CD4-positive, alpha-beta T cell treated with Interleukin-10 for 1 hour (primary cell): Measurements from ENCODE around the gene ZBTB42.
"Not testable (repeated sequence)": the region's sequence is repeated elsewhere in the genome, so short reads cannot be mapped to it uniquely, and the experiment has no call there.

Source experiments
- DNase-seq: peaks from one replicate; pipeline ENCODE4 v3.0.0-alpha.2; 2020

The ZBTB42 gene

DNA sequence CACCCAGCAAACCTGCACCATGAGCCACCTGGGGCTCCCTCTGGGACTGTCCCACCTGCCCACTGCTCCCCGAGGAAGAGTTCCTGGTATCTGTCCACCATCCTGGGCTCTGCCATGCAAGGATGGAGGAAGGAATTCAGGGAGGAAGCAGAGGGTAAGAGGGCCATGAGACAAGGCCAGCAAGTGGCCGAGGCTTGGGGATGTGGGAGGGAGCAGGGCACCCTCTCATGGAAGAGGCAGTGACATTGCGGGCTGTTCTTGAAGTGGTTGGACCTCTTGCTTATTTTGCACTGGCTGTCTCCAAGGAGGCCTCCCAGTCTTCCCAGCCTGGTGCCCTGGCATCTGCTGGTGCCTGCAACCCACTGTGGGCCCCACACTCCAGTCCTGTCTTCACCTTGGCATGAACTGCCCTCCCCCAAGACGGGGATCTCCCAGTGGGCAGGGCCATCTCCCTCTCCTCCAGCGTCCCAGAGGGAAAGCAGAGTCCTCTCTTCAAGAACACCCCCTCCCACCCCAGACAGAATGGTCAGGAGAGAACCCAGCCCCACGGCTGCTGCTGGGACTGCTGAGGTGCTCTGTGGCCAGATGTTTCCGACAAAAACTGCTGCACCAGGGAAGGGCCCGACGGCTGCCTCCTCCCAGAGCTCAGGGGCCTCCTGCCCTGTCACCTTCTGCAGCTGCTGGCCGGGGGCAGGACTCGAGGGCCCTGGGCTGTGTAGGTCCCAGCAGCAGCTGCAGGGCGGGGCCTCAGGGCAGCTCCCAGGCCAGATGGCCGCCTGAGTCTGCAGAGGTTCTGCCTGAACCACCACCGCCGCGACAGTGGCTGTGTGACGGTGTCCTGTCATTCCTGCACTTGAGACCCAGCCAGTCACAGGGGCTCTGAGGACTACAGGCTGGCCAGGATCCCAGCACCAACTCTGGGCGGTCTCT, 3.5 kb upstream of the ZBTB42 start:
- no peak for DNase-seq

DNA sequence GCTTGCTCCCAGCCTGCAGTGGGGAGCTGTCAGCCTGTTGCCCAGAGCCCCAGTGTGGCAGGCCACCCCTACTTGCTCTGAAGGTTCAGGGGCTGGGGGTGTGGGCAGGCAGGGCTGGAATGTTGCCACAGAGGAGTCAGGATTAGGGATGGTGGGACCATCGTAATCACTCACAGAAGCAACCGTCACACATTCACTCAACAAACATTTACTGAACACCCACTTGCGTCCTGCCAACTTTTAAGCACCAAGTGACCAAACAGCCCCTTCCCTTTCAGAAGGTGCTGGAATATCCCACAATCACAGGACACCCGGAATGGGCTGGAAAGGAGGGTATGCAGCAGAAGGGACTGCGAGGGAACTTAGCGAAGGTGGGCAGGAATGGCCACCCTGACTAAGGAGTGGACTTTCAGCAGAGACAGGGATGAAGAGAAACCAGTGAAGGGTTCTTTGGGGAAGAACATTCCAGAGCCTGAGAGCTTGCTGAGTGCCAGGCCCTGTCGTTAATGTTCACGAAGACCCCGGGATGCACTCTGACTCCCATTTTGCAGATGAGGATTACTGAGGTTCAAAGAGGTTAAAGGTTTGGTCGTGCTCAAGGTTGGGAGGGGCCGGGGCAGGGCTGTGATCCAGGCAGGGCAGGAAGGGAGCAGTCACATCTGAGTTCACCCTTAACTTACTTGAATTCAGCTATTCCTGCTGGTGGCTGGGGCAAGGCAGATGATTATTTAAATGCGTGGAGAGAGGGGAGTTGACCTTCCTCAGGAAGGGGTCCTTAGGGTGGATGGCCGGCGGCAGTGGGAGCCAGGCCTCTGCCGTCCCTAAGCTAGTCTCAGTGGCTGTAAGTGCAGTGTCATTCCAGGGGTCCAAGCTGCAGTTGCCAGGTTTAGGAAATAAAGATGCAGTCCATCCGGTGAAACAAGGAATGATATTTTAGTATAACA, 2.3 kb upstream of the ZBTB42 start:
- no peak for DNase-seq

DNA sequence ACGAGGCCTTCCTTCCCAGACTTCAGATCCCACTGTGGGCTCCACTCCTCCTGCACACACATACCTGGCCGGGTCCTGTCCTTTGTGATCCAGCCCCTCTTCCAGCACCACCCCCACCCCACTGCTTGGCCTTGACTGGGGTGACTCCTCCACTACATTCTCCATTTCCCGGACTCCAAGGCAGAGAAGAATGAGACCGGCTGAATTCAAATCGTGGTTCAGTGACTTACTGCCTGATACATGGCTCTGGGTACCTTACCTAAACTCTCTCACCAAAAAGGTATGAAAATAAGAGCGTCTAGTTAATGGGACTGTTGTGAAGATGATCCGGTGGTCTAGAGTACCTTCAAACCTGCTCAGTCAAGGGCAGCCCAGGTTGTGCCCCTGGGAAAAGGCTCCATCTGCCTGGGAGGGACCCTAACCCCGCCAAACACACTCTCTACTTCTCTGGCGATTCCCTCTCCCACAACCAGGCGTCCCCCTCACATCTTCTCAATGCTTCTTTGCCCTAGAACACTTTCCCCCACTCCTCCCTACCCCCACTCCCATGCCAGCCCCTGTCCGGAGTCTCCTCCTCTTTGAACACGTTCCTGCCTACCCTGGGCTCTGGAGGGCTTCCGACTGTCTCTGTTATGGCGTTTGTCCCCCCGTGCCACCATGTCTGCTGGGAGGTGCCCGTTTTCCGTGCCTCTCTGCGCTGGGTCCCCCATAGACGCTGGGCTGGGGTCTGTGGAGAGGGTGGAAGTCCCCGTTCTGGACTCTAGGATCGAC, 1.5 kb upstream of the ZBTB42 start:
- DNase-seq, result peak; percentile 23

DNA sequence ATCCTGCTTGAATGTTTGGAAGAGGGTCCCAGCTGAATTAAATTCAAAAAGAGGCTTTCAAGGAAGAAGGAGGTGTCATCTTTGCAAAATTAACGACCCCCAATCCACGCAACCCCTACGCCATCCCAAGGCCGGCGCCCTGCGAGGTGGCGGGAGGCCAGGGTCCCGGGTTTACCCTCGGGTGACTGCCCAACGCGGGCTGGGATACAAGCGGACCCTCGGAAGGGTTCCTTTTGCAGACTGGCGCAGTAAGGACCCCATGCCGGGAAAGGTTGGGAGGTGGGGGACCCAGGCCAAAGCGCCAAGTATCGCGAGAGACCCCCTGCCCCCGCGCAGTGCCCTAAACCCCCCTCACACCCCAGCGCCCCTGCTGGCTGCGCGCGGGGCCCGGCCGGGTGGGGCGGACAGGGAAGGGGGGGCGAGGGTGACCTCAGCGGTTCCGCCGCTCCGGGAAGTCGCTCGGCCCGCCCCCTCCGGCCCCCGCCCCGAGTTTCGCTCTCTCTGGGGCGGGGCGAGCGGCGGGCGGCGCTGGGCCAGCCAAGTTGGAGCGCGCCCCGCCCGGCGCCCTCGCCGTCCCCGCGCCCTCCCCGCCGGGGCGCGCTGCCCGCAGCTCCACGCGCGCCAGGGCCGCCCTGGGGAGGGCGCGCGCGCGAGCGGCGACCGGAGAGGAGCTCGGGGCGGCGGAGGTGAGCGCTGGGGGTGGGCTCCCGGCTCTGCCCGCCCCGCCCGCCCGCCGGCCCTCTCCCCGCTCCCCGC, 708 bp upstream of the ZBTB42 start:
- DNase-seq, result peak; percentile 90

DNA sequence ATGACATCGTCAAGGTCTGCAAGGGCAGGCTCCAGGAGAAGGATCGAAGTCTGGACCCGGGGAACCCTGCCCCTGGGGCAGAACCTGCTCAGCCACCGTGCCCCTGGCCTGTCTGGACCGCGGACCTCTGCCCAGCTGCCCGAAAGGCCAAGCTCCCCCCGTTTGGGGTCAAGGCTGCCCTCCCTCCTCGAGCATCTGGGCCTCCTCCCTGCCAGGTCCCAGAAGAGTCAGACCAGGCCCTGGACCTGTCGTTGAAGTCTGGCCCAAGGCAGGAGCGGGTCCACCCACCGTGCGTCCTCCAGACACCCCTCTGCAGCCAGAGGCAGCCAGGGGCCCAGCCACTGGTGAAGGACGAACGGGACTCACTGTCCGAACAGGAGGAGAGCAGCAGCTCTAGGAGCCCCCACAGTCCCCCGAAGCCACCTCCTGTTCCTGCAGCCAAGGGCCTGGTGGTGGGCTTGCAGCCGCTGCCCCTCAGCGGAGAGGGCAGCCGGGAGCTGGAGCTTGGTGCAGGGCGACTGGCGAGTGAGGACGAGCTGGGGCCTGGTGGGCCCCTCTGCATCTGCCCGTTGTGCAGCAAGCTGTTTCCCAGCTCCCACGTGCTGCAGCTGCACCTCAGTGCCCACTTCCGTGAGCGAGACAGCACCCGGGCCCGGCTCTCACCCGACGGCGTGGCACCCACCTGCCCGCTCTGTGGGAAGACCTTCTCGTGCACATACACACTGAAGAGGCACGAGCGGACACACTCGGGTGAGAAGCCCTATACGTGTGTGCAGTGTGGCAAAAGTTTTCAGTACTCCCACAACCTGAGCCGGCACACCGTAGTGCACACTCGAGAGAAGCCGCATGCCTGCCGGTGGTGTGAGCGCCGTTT, 856 bp downstream of the ZBTB42 start:
- DNase-seq, result no peak

DNA sequence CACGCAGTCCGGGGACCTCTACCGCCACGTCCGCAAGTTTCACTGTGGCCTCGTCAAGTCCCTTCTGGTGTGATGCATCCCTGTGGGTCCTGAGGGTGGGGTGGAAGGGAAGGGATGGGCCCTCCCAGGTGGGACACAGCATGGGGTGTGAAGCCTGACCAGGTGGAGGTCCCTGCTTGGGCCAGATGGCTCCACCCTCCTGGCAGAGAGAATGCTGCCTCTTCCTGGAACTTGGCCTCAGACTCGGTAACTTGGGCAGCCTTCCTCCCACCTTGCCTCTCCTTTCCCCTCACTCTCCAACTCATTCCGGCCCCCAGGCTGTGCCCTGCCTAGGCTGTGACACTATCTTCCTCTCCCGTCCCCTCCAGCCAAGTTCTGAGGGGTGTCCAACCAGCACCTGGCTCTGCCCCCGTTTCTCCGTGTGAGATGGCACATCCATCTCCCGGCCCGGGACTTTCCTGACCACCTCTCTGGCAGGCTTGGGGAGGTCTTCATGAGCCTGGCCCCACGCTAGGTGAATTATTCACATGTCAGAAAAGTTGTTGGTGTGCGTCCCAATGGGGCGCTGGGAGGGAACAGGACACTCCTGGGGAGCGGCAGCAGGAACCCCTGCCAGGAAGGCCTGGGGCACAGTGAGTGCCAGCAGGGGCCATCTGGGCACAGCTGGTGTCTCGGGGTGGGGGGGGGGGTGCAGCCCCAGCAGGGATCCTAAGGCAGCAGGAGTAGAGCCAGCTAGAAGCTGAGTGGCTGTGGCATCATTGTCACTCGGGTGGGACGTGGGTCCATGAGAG, 1.7 kb downstream of the ZBTB42 start:
- DNase-seq, result no peak

- no peak for DNase-seq
Measured at GRCh38 chr14:104803280-104803911, 2.5 kb downstream of the ZBTB42 start.

DNA sequence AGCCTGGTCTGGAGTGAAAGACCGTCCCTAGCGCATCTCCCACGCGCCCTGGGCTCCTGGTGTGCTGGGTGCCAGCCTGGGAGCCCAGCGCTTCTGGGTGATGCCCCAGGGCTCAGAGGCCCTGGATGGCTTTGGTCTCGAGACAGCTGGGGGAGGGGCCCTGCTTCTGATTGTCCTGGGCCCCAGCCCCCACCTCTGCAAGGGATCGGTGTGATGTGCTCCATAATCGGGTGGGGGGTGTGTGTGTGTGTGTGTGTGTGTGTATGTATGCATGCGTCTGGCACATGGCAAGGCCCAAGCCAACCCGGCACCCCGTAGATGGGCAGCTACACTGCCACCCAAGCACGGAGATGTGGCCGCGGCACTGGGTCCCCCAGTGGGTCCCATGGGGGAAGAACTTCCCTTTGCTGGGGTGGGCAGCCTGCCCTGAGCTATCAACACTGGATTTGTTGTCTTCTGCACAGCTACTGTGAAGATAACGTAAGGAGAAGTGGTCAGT, 3.1 kb downstream of the ZBTB42 start:
- no peak for DNase-seq

GRCh38 chr14:104804481-104805325, 3.8 kb downstream of the ZBTB42 start:
- DNase-seq, result no peak

DNA sequence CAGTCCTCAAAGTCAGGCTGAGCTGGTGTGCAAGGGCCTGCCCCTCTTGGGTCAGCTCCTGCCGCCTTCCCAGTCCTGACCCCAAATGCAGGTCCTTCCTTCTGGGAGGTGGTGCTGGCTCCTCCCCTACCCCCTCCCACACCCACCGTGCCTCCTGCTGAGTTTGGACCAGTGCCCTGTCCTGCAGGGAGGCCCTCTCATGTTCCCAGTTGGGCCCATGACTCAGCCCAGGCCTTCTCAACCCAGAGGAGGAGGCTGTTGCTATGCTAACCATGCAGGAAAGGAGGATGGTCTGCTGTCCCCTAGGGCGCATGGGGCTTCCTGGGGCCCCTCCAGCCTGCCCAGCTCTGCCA, 4.4 kb downstream of the ZBTB42 start:
- no peak for DNase-seq

GRCh38 chr14:104805941-104806624, 5.2 kb downstream of the ZBTB42 start:
- no peak for DNase-seq

- DNase-seq, result no peak
Measured at GRCh38 chr14:104806625-104807465, 5.9 kb downstream of the ZBTB42 start.

GRCh38 chr14:104808456-104808855, 7.6 kb downstream of the ZBTB42 start:
- DNase-seq, result no peak

DNA sequence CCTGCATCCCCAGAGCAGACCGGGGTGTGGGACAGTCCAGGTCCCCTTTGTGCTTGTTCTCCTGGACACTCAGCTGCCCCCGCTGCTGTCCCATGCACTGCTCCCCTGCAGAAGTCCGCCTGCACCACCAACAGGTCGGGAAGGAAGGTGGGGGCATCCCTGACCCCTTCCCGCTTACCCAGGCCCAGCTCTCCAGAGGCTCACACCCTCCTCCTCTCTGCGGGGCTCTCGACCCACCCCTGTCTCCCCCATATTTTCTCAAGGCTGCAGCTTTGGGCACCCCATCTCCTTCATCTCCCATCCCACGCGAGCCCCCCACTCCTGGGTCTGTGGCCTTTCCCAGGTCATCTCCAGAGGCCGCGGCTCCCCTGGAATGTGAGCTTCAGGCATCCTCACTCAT, 9.4 kb downstream of the ZBTB42 start:
- no peak for DNase-seq

DNA sequence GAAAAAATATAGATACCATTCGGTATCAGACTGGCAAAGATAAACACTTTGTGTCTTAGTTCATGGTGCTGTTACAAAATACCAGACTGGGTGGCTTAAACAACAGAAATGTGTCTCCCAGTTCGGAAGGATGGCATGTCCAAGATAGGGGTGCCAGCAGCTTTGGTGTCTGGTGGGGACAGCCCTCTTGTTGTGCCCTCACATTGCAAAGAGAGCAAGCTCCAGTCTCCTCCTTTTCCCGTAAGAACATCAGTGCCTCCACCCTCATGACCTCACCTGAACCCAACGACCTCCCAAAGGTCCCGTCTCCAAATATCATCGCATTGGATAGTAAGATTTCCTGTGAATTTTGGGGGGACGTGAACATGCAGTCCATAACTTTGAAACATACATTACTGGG, 12.4 kb downstream of the ZBTB42 start:
- no peak for DNase-seq

- DNase-seq, result not testable (repeated sequence)
Measured at GRCh38 chr14:104814701-104815100, 13.8 kb downstream of the ZBTB42 start.

- DNase-seq, result no peak
Measured at GRCh38 chr14:104816616-104816884, 15.6 kb downstream of the ZBTB42 start.
